HG03442 (cell line): Measurements from ENCODE around the gene SMNDC1.
"Not testable (repeated sequence)": the region's sequence is repeated elsewhere in the genome, so short reads cannot be mapped to it uniquely, and the experiment has no call there.

Experiments
- ATAC-seq: cut with Tn5 transposase; IDR thresholded peaks from one replicate; pipeline ENCODE4 v1.9.1; 2021; ENCODE audit warnings: mild to moderate bottlenecking, moderate library complexity; ENCODE audit not compliant: unreplicated experiment

Gene SMNDC1

GRCh38 chr10:110254467-110254866, 50.3 kb downstream of the SMNDC1 start:
- ATAC-seq = no peak

DNA sequence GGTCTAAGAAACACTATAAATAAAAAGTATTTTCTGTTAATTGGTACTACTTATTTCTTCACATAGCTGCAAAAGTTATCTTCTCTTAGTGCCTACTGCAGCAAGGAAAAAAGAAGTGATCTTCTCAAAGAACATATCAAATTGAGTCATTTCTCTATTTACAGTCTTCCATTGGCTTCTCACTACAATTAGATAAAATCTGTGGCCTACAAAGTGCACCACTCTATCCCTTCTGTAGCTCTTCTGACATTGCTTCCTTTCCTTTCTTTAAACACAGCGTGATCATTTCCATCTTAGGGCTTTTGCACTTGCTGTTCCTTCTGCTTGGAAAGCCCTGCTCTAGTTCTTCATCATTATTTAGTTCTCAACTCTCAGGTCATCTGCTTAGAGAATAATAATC, 52.6 kb downstream of the SMNDC1 start:
- no peak for ATAC-seq

DNA sequence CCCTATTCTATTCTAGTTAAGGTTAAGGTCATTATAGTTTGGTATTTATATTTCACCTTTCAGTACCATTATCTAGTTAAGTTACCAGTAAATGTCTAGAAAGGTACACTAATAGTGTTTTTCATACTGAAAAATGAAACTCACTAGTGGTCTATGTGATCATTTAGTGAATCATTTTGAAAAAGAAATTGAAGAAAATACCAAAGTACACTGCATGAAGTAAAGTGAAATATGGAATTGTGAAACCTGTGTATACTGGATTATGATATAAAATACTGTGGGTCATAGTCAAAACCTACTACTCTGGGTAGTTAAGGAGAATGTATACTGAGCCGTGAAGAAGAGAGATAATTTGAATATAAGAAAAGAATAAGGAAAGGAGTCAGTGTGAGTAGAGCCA, 53.3 kb downstream of the SMNDC1 start:
- peak; percentile 77 for ATAC-seq

DNA sequence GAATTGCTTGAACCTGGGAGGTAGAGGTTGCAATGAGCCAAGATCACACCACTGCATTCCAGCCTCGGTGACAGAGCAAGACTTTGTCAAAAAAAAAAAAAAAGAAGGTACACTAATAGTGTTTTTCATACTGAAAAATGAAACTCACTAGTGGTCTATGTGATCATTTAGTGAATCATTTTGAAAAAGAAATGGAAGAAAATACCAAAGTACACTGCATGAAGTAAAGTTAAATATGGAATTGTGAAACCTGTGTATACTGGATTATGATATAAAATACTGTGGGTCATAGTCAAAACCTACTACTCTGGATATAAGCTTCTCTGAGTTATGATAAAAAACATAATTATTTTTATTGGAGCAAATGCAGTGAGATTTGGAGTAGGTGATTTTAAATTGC, 55.2 kb downstream of the SMNDC1 start:
- ATAC-seq = peak; percentile 75

DNA sequence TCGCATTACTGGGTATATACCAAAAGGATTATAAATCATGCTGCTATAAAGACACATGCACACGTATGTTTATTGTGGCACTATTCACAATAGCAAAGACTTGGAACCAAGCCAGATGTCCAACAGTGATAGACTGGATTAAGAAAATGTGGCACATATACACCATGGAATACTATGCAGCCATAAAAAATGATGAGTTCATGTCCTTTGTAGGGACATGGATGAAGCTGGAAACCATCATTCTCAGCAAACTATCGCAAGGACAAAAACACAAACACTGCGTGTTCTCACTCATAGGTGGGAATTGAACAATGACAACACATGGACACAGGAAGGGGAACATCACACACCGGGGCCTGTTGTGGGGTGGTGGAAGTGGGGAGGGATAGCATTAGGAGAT, 56.9 kb downstream of the SMNDC1 start:
- ATAC-seq = not testable (repeated sequence)

DNA sequence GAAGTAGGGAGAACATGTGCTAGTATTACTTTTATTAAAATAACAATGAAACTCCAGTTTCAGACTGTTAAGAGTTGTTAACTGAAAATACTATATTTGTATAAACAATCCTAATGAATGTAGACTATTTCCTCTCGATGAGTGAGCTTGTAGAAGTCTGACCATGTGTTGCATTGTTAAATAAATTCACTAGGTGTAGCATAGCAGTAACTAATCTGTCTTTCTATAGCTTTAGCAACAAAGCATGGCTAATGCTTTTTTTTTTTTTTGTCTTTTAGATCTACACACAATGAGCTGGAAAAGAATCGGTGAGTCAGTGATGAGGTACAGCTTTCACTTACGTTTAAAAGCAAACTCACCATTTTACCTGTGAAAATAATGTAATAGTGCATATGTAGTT, 60.2 kb downstream of the SMNDC1 start:
- no peak for ATAC-seq

- no peak for ATAC-seq
These were observed 62.2 kb downstream of the SMNDC1 start for GRCh38 chr10:110242511-110242910.

- ATAC-seq = no peak
These were observed 62.9 kb downstream of the SMNDC1 start for GRCh38 chr10:110241841-110242240.

DNA sequence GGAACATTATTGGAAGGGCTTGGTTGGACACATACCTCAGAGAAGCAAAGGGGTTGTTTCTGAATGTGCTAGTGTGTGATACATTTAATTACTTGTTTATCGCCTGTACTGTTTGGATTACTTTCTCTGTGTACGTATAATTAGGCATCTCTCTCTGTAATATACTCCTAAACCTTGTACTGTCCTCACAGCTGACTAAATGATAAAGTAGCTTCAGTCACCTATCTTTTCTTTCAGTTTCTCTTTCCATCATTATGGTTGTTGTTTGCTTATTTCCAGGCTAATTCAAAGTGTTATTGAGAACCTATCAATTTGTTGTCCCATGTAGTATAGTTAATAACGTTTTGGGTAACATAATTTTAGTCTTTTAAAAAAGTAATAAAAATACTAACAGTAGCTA, 63.3 kb downstream of the SMNDC1 start:
- no peak for ATAC-seq
